Liver (tissue), 9 donors: Measurements from ENCODE around the gene KCNQ5. TPM values are rescaled to one million over a fixed set of nuclear protein-coding genes. Genes with fewer than 3 reads are reported as not detected.

Experiments
- DNase-seq: peaks from one replicate; pipeline ENCODE4 v3.0.0-alpha.2; 2017; ENCODE audit warnings: low spot score
- H3K27ac ChIP-seq, 2 donors: one replicate each; pipeline ENCODE4 v1.7.0; 2013; ENCODE audit warnings: inconsistent platforms in 2 of 2, low read length in 2 of 2, control low read depth in 1 of 2, low read depth in 1 of 2, mild to moderate bottlenecking in 1 of 2
- H3K27me3 ChIP-seq, 4 donors: one replicate each; pipeline versions ENCODE4 v1.6.1 to v1.7.0; 2013; ENCODE audit warnings: low read length in 3 of 4, inconsistent platforms in 1 of 4, mild to moderate bottlenecking in 1 of 4, moderate library complexity in 1 of 4; ENCODE audit not compliant: control insufficient read depth in 4 of 4, insufficient read depth in 4 of 4
- H3K36me3 ChIP-seq, 4 donors: one replicate each; pipeline versions ENCODE4 v1.6.1 to v1.7.0; 2013; ENCODE audit warnings: low read length in 3 of 4, mild to moderate bottlenecking in 3 of 4, low read depth in 1 of 4, moderate library complexity in 1 of 4; ENCODE audit not compliant: control insufficient read depth in 4 of 4, insufficient read depth in 3 of 4
- H3K4me1 ChIP-seq, 4 donors: one replicate each; pipeline versions ENCODE4 v1.6.1 to v1.7.0; 2013; ENCODE audit warnings: low read length in 3 of 4, mild to moderate bottlenecking in 3 of 4, moderate library complexity in 1 of 4; ENCODE audit not compliant: control insufficient read depth in 4 of 4, insufficient read depth in 4 of 4
- H3K4me3 ChIP-seq, 3 donors: one replicate each; pipeline versions ENCODE4 v1.6.1 to v1.7.0; 2013; ENCODE audit warnings: low read length in 3 of 3, control low read depth in 1 of 3, low read depth in 1 of 3, mild to moderate bottlenecking in 1 of 3
- H3K9ac ChIP-seq, 2 donors: one replicate each; pipeline ENCODE4 v1.7.0; 2013; ENCODE audit warnings: low read length in 2 of 2, mild to moderate bottlenecking in 2 of 2, moderate library complexity in 2 of 2, control low read depth in 1 of 2, low read depth in 1 of 2
- H3K9me3 ChIP-seq, 4 donors: one replicate each; pipeline versions ENCODE4 v1.6.1 to v1.7.0; 2013; ENCODE audit warnings: low read length in 3 of 4; ENCODE audit not compliant: control insufficient read depth in 4 of 4
- ATF3 ChIP-seq: IDR thresholded peaks from 2 replicates; pipeline ENCODE4 v1.6.1; 2016; ENCODE audit warnings: antibody characterized with exemption
- CTCF ChIP-seq: fragments of 150-350 bp; IDR thresholded peaks from 2 replicates; pipeline ENCODE4 v1.5.1; 2017; ENCODE audit warnings: improper control_type of control experiment, low read depth, low read length; ENCODE audit not compliant: missing input control
- EGR1 ChIP-seq, 2 donors: IDR thresholded peaks; 2 replicates each; pipeline ENCODE4 v1.6.1; 2016 to 2018; ENCODE audit warnings: antibody characterized with exemption in 2 of 2, low read depth in 2 of 2
- FOXA2 ChIP-seq: IDR thresholded peaks from 2 replicates; pipeline ENCODE4 v1.6.1; 2016; ENCODE audit warnings: antibody characterized with exemption
- GABPA ChIP-seq, 2 donors: IDR thresholded peaks in 1 of 2; conservative IDR thresholded peaks in 1 of 2; 2 replicates each; pipeline ENCODE4 v1.6.1; 2016; ENCODE audit warnings: antibody characterized with exemption in 2 of 2, mild to moderate bottlenecking in 1 of 2, moderate library complexity in 1 of 2
- HNF4A ChIP-seq, 2 donors: conservative IDR thresholded peaks; 2 replicates each; pipeline ENCODE4 v1.6.1; 2016; ENCODE audit warnings: antibody characterized with exemption in 2 of 2, mild to moderate bottlenecking in 2 of 2
- HNF4G ChIP-seq: IDR thresholded peaks from 2 replicates; pipeline ENCODE4 v1.6.1; 2016; ENCODE audit warnings: antibody characterized with exemption
- JUND ChIP-seq, 2 donors: IDR thresholded peaks; 2 replicates each; pipeline ENCODE4 v1.6.1; 2016; ENCODE audit warnings: antibody characterized with exemption in 2 of 2
- NR2F2 ChIP-seq: IDR thresholded peaks from 2 replicates; pipeline ENCODE4 v1.6.1; 2016; ENCODE audit warnings: antibody characterized with exemption
- RAD21 ChIP-seq, 2 donors: IDR thresholded peaks; 2 replicates each; pipeline ENCODE4 v1.6.1; 2016; ENCODE audit warnings: antibody characterized with exemption in 2 of 2, mild to moderate bottlenecking in 2 of 2
- RXRA ChIP-seq, 2 donors: IDR thresholded peaks; 2 replicates each; pipeline ENCODE4 v1.6.1; 2017 to 2018; ENCODE audit warnings: antibody characterized with exemption in 2 of 2, mild to moderate bottlenecking in 1 of 2
- SP1 ChIP-seq: IDR thresholded peaks from 2 replicates; pipeline ENCODE4 v1.6.1; 2018; ENCODE audit warnings: antibody characterized with exemption, mild to moderate bottlenecking
- TAF1 ChIP-seq: conservative IDR thresholded peaks from 2 replicates; pipeline ENCODE4 v1.6.1; 2016; ENCODE audit warnings: antibody characterized with exemption, mild to moderate bottlenecking
- YY1 ChIP-seq: IDR thresholded peaks from 2 replicates; pipeline ENCODE4 v1.6.1; 2016; ENCODE audit warnings: antibody characterized with exemption, mild to moderate bottlenecking
- WGBS: extraction: QIAGEN DNeasy Blood & Tissue Kit; methylation state at CpG from one replicate; pipeline ENCODE4 v1.1.7; 2013; 5-methylcytosine and 5-hydroxymethylcytosine counted together
- polyA plus RNA-seq, 2 donors: library from polyadenylated mRNA; stranded (reverse) in 1 of 2; unstranded in 1 of 2; fragments of 200-250 nt in 1 of 2; fragments of >200 nt in 1 of 2; fragmentation: Nextera tagmentation in 1 of 2; extraction: Ambion mirVana in 1 of 2; gene quantifications; one replicate each; pipeline versions ENCODE4 v1.2.1 to v1.2.3, GENCODE V29; 2013 to 2015
- total RNA-seq, 2 donors: library from RNA; depleted of rRNA; stranded (reverse); fragments of >200 nt; gene quantifications; one replicate each; pipeline ENCODE4 v1.2.3, GENCODE V29; 2014
- donor health status: healthy.
- donor health status: healthy.
- donor health status: healthy.
- donor health status: healthy.
- donor health status: healthy.

KCNQ5 gene
- total and polyA plus RNA-seq, 4 donors, result 0.02 to 1.1 (median 0.15) TPM

GRCh38 chr6:73049971-73050594, 428.2 kb downstream of the KCNQ5 start:
- Histone ChIP-seq H3K4me1 (no peaks in the 10 kb centered on the region), H3K9me3 (no peaks in the 10 kb centered on the region), H3K27ac (no peak overlapping the region), H3K9ac (no peak overlapping the region), H3K36me3 (no peaks in the 10 kb centered on the region), H3K27me3 (no peaks in the 10 kb centered on the region), H3K4me3 (no peak overlapping the region)
- DNase-seq, result no peak
- 81% methylated on average over 1 of the region's 1 CpG for whole genome bisulfite sequencing
- TF ChIP-seq FOXA2, result no peak
- TF ChIP-seq NR2F2, result no peak
- TF ChIP-seq GABPA (IDR thresholded peaks at IDR 0.05 in 1 of 2, conservative IDR thresholded peaks at IDR 0.05 in 1 of 2), result no peak
- TF ChIP-seq YY1, result no peak
- TF ChIP-seq HNF4A (conservative IDR thresholded peaks at IDR 0.05), result no peak
- TF ChIP-seq RAD21 (IDR thresholded peaks at IDR 0.05), result no peak
- TF ChIP-seq JUND (IDR thresholded peaks at IDR 0.05), result no peak
- no peak for TF ChIP-seq SP1
- no peak for TF ChIP-seq RXRA (IDR thresholded peaks at IDR 0.05)
- TF ChIP-seq EGR1 (IDR thresholded peaks at IDR 0.05; ENCODE audit: low read depth in 2 of 2), result no peak

- no peak for DNase-seq
- no peaks in the 10 kb centered on the region for H3K36me3 ChIP-seq
- H3K27me3 ChIP-seq, result no peaks in the 10 kb centered on the region
- no peaks in the 10 kb centered on the region for H3K4me1 ChIP-seq
- H3K27ac ChIP-seq, result no peak overlapping the region
- no peaks in the 10 kb centered on the region for H3K9me3 ChIP-seq
- WGBS, result 63% methylated on average over 1 of the region's 1 CpG
- TF ChIP-seq CTCF (no peak), TAF1 (no peak), RXRA (IDR thresholded peaks at IDR 0.05) (no peak), HNF4G (no peak), RAD21 (IDR thresholded peaks at IDR 0.05) (no peak), YY1 (no peak), GABPA (IDR thresholded peaks at IDR 0.05 in 1 of 2, conservative IDR thresholded peaks at IDR 0.05 in 1 of 2) (no peak), ATF3 (no peak), NR2F2 (no peak), HNF4A (conservative IDR thresholded peaks at IDR 0.05) (no peak), JUND (IDR thresholded peaks at IDR 0.05) (no peak)
- no peak overlapping the region for H3K9ac ChIP-seq
- H3K4me3 ChIP-seq, result no peak overlapping the region
Measured at GRCh38 chr6:73050706-73051105, 428.8 kb downstream of the KCNQ5 start.

- Histone ChIP-seq H3K36me3 (no peaks in the 10 kb centered on the region), H3K9ac (no peak overlapping the region), H3K9me3 (no peaks in the 10 kb centered on the region), H3K27me3 (no peaks in the 10 kb centered on the region), H3K27ac (no peak overlapping the region), H3K4me1 (no peaks in the 10 kb centered on the region), H3K4me3 (no peak overlapping the region)
- DNase-seq, result no peak
- TF ChIP-seq EGR1 (IDR thresholded peaks at IDR 0.05; ENCODE audit: low read depth in 2 of 2) (no peak), HNF4G (no peak), FOXA2 (no peak), JUND (IDR thresholded peaks at IDR 0.05) (no peak)
- WGBS, result 86% methylated on average over 5 of the region's 5 CpGs
Measured at GRCh38 chr6:73051147-73051546, 429.3 kb downstream of the KCNQ5 start.
